Stimulated activated naive CD8-positive, alpha-beta T cell treated with anti-CD3 and anti-CD28 coated beads, Interleukin-15, Interleukin-2, amounts not matched to agents 100 ng/mL and 50 ng/mL, for 24 hours (primary cell): Measurements from ENCODE around the gene KRT83.
"Not testable (repeated sequence)": the region's sequence is repeated elsewhere in the genome, so short reads cannot be mapped to it uniquely, and the experiment has no call there.

Experiments used
- H3K27ac Mint-ChIP-seq: one replicate; pipeline ENCODE4 v1.8.0; 2021; ENCODE audit warnings: mild to moderate bottlenecking, mixed read lengths
- H3K27me3 Mint-ChIP-seq: one replicate; pipeline ENCODE4 v1.8.0; 2021; ENCODE audit warnings: mixed read lengths
- H3K36me3 Mint-ChIP-seq: one replicate; pipeline ENCODE4 v1.8.0; 2021; ENCODE audit warnings: low read depth, mixed read lengths
- H3K4me1 Mint-ChIP-seq: one replicate; pipeline ENCODE4 v1.8.0; 2021; ENCODE audit warnings: low read depth, mixed read lengths
- H3K4me3 Mint-ChIP-seq: one replicate; pipeline ENCODE4 v1.8.0; 2021; ENCODE audit warnings: mild to moderate bottlenecking, mixed read lengths
- H3K9me3 Mint-ChIP-seq: one replicate; pipeline ENCODE4 v1.8.0; 2021; ENCODE audit warnings: mixed read lengths

KRT83 gene

DNA sequence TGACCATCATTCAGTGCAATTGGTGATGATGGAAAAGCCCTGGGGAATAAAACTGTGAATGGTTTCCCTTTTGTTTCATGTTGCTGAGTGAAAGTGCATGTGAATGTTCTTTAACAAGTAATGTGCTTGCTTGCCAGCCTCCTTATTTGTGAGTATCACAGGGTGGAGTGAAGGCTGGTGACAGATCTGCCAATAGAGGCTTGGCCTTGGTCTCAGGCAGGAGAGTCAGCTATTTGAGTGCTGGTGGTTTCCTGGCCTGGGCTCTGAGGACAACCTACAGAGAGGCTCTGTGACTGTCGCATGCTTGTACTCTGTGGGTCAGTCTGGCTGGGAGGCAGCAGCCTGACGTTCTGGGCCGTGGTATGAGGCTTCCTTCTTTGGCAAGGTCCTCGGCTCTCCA lies 25.4 kb upstream of the KRT83 start:
- H3K27me3 Mint-ChIP-seq, result peaks cover 7% of the 10 kb centered on the region
- no peaks in the 10 kb centered on the region for H3K9me3 Mint-ChIP-seq
- peaks cover 8% of the 10 kb centered on the region for H3K4me1 Mint-ChIP-seq
- H3K27ac Mint-ChIP-seq, result no peak overlapping the region
- no peaks in the 10 kb centered on the region for H3K36me3 Mint-ChIP-seq
- no peak overlapping the region for H3K4me3 Mint-ChIP-seq

GRCh38 chr12:52345041-52345440 lies 23.8 kb upstream of the KRT83 start:
- H3K27ac Mint-ChIP-seq, H3K27me3 Mint-ChIP-seq, H3K36me3 Mint-ChIP-seq, H3K9me3 Mint-ChIP-seq, H3K4me1 Mint-ChIP-seq, H3K4me3 Mint-ChIP-seq: not testable (repeated sequence)

GRCh38 chr12:52344111-52344510 lies 22.9 kb upstream of the KRT83 start:
- Mint-ChIP-seq H3K9me3 (no peaks in the 10 kb centered on the region), H3K27ac (no peak overlapping the region), H3K36me3 (no peaks in the 10 kb centered on the region), H3K27me3 (peaks cover 3% of the 10 kb centered on the region), H3K4me1 (no peaks in the 10 kb centered on the region), H3K4me3 (no peak overlapping the region)

DNA sequence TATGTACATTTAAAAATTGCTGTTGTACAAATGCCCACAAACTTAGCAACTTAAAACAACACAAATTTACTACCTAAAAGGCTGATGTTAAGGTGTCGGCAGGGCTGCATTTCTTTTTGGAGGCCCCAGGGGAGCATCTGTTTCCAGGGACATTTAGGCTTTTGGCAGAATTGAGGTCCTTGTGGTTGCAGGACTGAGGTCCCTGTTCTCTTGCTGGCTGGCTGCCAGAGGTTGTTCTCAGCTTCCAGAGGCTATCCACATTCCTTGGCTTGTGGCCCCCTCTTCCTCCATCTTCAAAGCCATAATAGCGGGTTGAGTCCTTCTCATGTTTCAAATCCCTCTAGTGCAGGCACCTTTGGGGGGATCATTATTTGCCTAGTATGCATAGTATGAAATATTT lies 22.4 kb upstream of the KRT83 start:
- no peak overlapping the region for H3K4me3 Mint-ChIP-seq
- peaks cover 9% of the 10 kb centered on the region for H3K27me3 Mint-ChIP-seq

DNA sequence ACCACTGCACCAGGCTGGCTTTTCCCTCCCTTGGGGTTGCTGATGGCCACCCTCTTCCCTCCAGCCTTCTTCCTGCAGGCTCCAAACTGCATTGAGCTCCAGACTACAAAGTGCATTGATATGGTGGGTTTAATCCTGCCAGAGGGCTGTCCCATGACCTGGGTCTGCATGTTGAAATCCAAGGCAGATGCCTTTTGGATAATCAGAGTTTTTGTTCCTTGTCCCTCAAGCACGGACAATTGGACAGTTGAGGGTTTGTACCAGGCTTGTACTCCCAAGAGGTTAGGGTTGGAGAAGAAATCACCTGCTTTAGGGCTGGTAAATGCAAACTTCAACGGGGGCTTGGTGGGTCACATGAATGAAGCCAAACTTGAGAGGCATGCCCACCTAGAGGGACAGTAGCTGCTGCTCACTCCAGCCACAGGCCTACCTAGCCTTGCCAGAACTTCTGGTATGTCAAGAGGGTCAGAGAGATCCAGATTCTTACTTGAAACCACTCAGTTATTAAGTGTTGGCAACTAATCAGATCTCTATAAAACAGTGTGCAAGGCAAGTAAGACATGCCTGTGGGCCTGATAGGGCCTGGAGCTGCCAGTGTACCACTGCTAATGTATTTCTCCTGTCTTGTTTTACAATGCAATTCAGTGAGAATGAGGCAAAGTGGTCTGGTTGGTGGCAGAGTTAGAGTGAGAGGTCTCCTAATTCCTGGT lies 21.7 kb upstream of the KRT83 start:
- H3K4me1 Mint-ChIP-seq, result no peaks in the 10 kb centered on the region
- H3K36me3 Mint-ChIP-seq, result no peaks in the 10 kb centered on the region
- no peaks in the 10 kb centered on the region for H3K9me3 Mint-ChIP-seq
- H3K27ac Mint-ChIP-seq, result no peak overlapping the region
- H3K27me3 Mint-ChIP-seq, result peaks cover 10% of the 10 kb centered on the region
- no peak overlapping the region for H3K4me3 Mint-ChIP-seq

More for the DNA sequence above, 22.4 kb upstream of the KRT83 start:
- no peaks in the 10 kb centered on the region for H3K4me1 Mint-ChIP-seq
- no peak overlapping the region for H3K27ac Mint-ChIP-seq
- H3K36me3 Mint-ChIP-seq, result no peaks in the 10 kb centered on the region
- no peaks in the 10 kb centered on the region for H3K9me3 Mint-ChIP-seq

- Mint-ChIP-seq H3K36me3 (no peaks in the 10 kb centered on the region), H3K4me3 (no peak overlapping the region), H3K27me3 (peaks cover 10% of the 10 kb centered on the region), H3K27ac (no peak overlapping the region), H3K4me1 (peaks cover 9% of the 10 kb centered on the region), H3K9me3 (no peaks in the 10 kb centered on the region)
Observed at GRCh38 chr12:52341066-52341580, 19.9 kb upstream of the KRT83 start.

GRCh38 chr12:52338241-52338960 lies 17.2 kb upstream of the KRT83 start:
- H3K27me3 Mint-ChIP-seq, result peaks cover 7% of the 10 kb centered on the region
- H3K4me1 Mint-ChIP-seq, result peaks cover 9% of the 10 kb centered on the region
- H3K4me3 Mint-ChIP-seq, result no peak overlapping the region
- no peaks in the 10 kb centered on the region for H3K36me3 Mint-ChIP-seq
- H3K27ac Mint-ChIP-seq, result no peak overlapping the region
- no peaks in the 10 kb centered on the region for H3K9me3 Mint-ChIP-seq

DNA sequence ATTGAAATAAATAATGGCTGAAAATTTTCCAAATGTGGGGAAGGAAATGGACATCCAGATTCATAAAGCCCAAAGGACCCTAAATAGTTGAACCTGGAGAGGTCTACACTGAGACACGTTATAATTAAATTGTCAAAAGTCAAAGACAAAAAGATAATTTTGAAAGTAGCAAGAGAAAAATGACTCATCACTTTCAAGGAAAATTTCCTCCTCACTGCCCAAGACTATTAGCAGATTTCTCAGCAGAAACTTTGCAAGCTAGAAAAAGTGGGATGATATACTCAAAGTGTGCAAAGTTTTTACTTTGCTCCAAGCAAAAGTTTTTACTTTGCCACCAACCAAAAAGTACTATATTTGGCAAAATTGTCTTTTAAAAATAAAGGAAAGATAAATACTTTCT lies 15.9 kb upstream of the KRT83 start:
- no peak overlapping the region for H3K27ac Mint-ChIP-seq
- H3K9me3 Mint-ChIP-seq, result no peaks in the 10 kb centered on the region
- no peaks in the 10 kb centered on the region for H3K36me3 Mint-ChIP-seq
- H3K4me3 Mint-ChIP-seq, result no peak overlapping the region
- peaks cover 7% of the 10 kb centered on the region for H3K27me3 Mint-ChIP-seq
- peaks cover 9% of the 10 kb centered on the region for H3K4me1 Mint-ChIP-seq

- Mint-ChIP-seq H3K4me1 (peaks cover 9% of the 10 kb centered on the region), H3K36me3 (no peaks in the 10 kb centered on the region), H3K27ac (peak overlapping the region; percentile 1), H3K27me3 (peaks cover 7% of the 10 kb centered on the region), H3K4me3 (no peak overlapping the region), H3K9me3 (no peaks in the 10 kb centered on the region)
Observed at GRCh38 chr12:52336641-52337040, 15.4 kb upstream of the KRT83 start.

DNA sequence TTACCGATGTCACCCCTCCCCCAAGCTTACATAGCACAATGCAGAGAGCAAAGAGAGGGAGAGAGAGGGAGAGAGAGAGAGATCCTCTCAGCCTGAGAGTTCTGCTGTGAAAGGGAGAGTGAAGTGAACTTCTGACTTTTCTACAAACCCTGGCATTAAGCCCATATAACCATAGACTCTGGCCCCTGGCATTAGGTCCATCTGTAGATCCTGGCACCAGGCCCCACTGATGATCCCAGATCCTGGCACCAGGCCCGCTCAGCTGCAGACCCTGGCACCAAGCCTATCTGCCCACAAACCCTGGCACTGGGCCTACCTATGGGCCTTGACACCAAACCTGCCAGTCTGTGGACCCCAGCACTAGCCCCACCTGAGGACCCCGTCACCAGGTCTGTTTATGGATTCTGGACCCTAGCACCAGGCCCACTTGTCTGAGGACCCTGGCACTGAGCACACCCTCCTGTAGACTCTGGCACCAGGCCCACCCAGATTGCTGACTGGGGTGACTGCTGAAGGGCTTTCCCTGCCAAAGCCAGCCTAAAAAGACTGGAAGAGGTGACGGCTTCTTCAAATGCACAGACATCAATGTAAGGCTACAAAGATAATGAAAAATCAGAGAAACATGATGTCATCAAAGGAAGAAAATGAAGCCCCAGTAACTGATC lies 14.5 kb upstream of the KRT83 start:
- Mint-ChIP-seq H3K9me3 (no peaks in the 10 kb centered on the region), H3K36me3 (no peaks in the 10 kb centered on the region), H3K4me1 (peaks cover 9% of the 10 kb centered on the region), H3K27ac (no peak overlapping the region), H3K4me3 (no peak overlapping the region), H3K27me3 (peaks cover 7% of the 10 kb centered on the region)

GRCh38 chr12:52334185-52334584 lies 13.0 kb upstream of the KRT83 start:
- Mint-ChIP-seq H3K4me1 (peaks cover 9% of the 10 kb centered on the region), H3K36me3 (no peaks in the 10 kb centered on the region), H3K4me3 (no peak overlapping the region), H3K27me3 (peaks cover 10% of the 10 kb centered on the region), H3K27ac (no peak overlapping the region), H3K9me3 (no peaks in the 10 kb centered on the region)

GRCh38 chr12:52333321-52333720 lies 12.1 kb upstream of the KRT83 start:
- H3K27ac Mint-ChIP-seq, result no peak overlapping the region

GRCh38 chr12:52332381-52332780 lies 11.2 kb upstream of the KRT83 start:
- Mint-ChIP-seq H3K4me1 (peaks cover 15% of the 10 kb centered on the region), H3K36me3 (no peaks in the 10 kb centered on the region), H3K9me3 (no peaks in the 10 kb centered on the region), H3K27me3 (peaks cover 3% of the 10 kb centered on the region), H3K27ac (no peak overlapping the region), H3K4me3 (no peak overlapping the region)

More at GRCh38 chr12:52333321-52333720, 12.1 kb upstream of the KRT83 start:
- no peaks in the 10 kb centered on the region for H3K9me3 Mint-ChIP-seq
- H3K27me3 Mint-ChIP-seq, result peaks cover 3% of the 10 kb centered on the region
- no peak overlapping the region for H3K4me3 Mint-ChIP-seq
- no peaks in the 10 kb centered on the region for H3K36me3 Mint-ChIP-seq
- peaks cover 9% of the 10 kb centered on the region for H3K4me1 Mint-ChIP-seq

DNA sequence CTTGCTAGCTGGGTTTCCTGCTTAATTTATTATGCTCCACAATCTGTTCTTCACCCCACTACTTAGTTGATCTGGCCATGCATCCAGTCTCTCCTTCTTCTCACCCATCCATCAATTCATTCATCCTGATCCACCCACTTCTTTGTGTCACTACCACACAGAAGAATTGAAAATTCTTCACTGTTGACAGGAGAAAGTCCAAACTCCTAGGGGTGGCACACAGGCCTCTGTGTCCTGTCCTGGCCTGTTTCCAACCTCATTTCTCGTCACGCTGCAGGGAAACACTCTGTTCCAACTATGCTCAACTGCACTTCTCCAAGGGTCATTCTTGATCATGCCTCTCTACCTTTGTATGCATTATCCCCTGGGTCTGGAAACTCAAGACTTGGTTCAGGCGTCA lies 10.6 kb upstream of the KRT83 start:
- Mint-ChIP-seq H3K9me3 (no peaks in the 10 kb centered on the region), H3K4me1 (peaks cover 16% of the 10 kb centered on the region), H3K27ac (no peak overlapping the region), H3K4me3 (no peak overlapping the region), H3K36me3 (no peaks in the 10 kb centered on the region), H3K27me3 (peaks cover 3% of the 10 kb centered on the region)

DNA sequence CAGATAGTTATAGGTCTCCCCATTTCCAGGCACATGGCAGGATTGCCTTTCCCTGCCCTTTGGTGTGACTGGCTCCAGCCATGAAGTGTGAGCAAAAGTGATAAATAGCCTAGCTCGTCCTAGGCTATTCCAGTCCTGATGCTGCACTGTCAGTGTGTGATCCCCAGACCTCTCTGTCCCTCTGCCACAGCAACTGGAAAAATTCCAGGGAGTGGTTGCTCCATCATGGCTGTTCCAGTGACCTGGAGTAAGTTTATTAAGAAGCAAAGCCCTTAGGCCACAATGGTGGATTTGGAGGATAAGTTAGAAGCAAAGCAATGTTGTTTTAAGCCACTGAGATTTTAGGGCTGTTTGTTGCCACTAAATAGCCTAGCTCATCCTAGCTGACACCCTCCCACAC lies 9.8 kb upstream of the KRT83 start:
- peaks cover 6% of the 10 kb centered on the region for H3K27me3 Mint-ChIP-seq
- H3K4me3 Mint-ChIP-seq, result no peak overlapping the region
- H3K4me1 Mint-ChIP-seq, result peaks cover 11% of the 10 kb centered on the region
- no peaks in the 10 kb centered on the region for H3K9me3 Mint-ChIP-seq
- no peak overlapping the region for H3K27ac Mint-ChIP-seq
- no peaks in the 10 kb centered on the region for H3K36me3 Mint-ChIP-seq
